Activated T-helper 1 cell treated with anti-CD3 and anti-CD28 coated beads, Interleukin-12 subunit alpha, Interleukin-12 subunit beta, Interleukin-2, Interleukin-4 antibody, amounts not matched to agents 30 ng/mL and 10 ng/mL and 1 ng/mL, durations not matched to agents 14 hours and 24 hours and 36 hours (primary cell): Measurements from ENCODE around the gene RAB3C. TPM values are rescaled to one million over a fixed set of nuclear protein-coding genes. Genes with fewer than 3 reads are reported as not detected.

Source experiments
- DNase-seq: peaks from one replicate; pipeline ENCODE4 v3.0.0; 2021; ENCODE audit warnings: low spot score
- H3K27ac Mint-ChIP-seq: one replicate; pipeline ENCODE4 v1.8.0; 2021; ENCODE audit warnings: mild to moderate bottlenecking, mixed read lengths
- H3K27me3 Mint-ChIP-seq: one replicate; pipeline ENCODE4 v1.8.0; 2022; ENCODE audit warnings: mild to moderate bottlenecking, moderate library complexity, mixed read lengths; ENCODE audit not compliant: insufficient read depth
- H3K36me3 Mint-ChIP-seq: one replicate; pipeline ENCODE4 v1.8.0; 2021; ENCODE audit warnings: low read depth, mixed read lengths
- H3K4me1 Mint-ChIP-seq: one replicate; pipeline ENCODE4 v1.8.0; 2021; ENCODE audit warnings: low read depth, mixed read lengths
- H3K4me3 Mint-ChIP-seq: one replicate; pipeline ENCODE4 v1.8.0; 2021; ENCODE audit warnings: mild to moderate bottlenecking, moderate library complexity, mixed read lengths
- H3K9me3 Mint-ChIP-seq: one replicate; pipeline ENCODE4 v1.8.0; 2021; ENCODE audit warnings: mixed read lengths
- intact Hi-C: fragments of 100-400 bp; cut with micrococcal nuclease; formaldehyde crosslinking; loops from one replicate; pipeline ENCODE4 v1.15.1; 2024
- total RNA-seq: library from RNA; stranded (reverse); gene quantifications from 2 replicates; pipeline ENCODE4 v1.2.3, GENCODE V29; 2022

Gene RAB3C
- total RNA-seq, 1 donor from 2014 or later: not detected

- Mint-ChIP-seq H3K4me1 (no peaks in the 10 kb centered on the region), H3K27ac (no peak overlapping the region), H3K9me3 (no peaks in the 10 kb centered on the region), H3K27me3 (peaks cover 23% of the 10 kb centered on the region), H3K36me3 (no peaks in the 10 kb centered on the region), H3K4me3 (no peak overlapping the region)
- intact Hi-C loops: no loop called here
- DNase-seq: no peak
Observed at GRCh38 chr5:58849223-58849622, 266.3 kb downstream of the RAB3C start.

- no peaks in the 10 kb centered on the region for H3K9me3 Mint-ChIP-seq
- H3K36me3 Mint-ChIP-seq: no peaks in the 10 kb centered on the region
- intact Hi-C loops: loop anchor here (1.0 to 2.0 kb wide), 3 partner anchors 351 to 1071 kb away; no protein-coding TSS in a partner anchor
Observed at GRCh38 chr5:58849921-58850667, 267.2 kb downstream of the RAB3C start.

GRCh38 chr5:58851153-58851552, 268.3 kb downstream of the RAB3C start:
- Mint-ChIP-seq H3K4me3 (no peak overlapping the region), H3K27me3 (peaks cover 25% of the 10 kb centered on the region), H3K9me3 (no peaks in the 10 kb centered on the region), H3K36me3 (no peaks in the 10 kb centered on the region), H3K4me1 (no peaks in the 10 kb centered on the region), H3K27ac (no peak overlapping the region)
- DNase-seq: no peak
- intact Hi-C loops: loop anchor here (2.0 kb wide), 2 partner anchors 352 to 1072 kb away; no protein-coding TSS in a partner anchor

More at GRCh38 chr5:58849921-58850667, 267.2 kb downstream of the RAB3C start:
- no peak for DNase-seq
- Mint-ChIP-seq H3K27me3 (peaks cover 23% of the 10 kb centered on the region), H3K27ac (no peak overlapping the region), H3K4me1 (no peaks in the 10 kb centered on the region), H3K4me3 (no peak overlapping the region)

GRCh38 chr5:58851571-58851970, 268.7 kb downstream of the RAB3C start:
- H3K27ac Mint-ChIP-seq: no peak overlapping the region
- peaks cover 26% of the 10 kb centered on the region for H3K27me3 Mint-ChIP-seq
- H3K36me3 Mint-ChIP-seq: no peaks in the 10 kb centered on the region
- H3K9me3 Mint-ChIP-seq: no peaks in the 10 kb centered on the region
- no peak for DNase-seq
- H3K4me1 Mint-ChIP-seq: no peaks in the 10 kb centered on the region
- intact Hi-C loops: loop anchor here (2.0 kb wide), 2 partner anchors 353 to 1073 kb away; no protein-coding TSS in a partner anchor
- no peak overlapping the region for H3K4me3 Mint-ChIP-seq

GRCh38 chr5:58852566-58852965, 269.7 kb downstream of the RAB3C start:
- no peaks in the 10 kb centered on the region for H3K36me3 Mint-ChIP-seq
- intact Hi-C loops: no loop called here
- no peak overlapping the region for H3K4me3 Mint-ChIP-seq
- no peak for DNase-seq
- H3K4me1 Mint-ChIP-seq: no peaks in the 10 kb centered on the region
- no peak overlapping the region for H3K27ac Mint-ChIP-seq
- no peaks in the 10 kb centered on the region for H3K9me3 Mint-ChIP-seq
- peaks cover 27% of the 10 kb centered on the region for H3K27me3 Mint-ChIP-seq

GRCh38 chr5:58854441-58854840, 271.6 kb downstream of the RAB3C start:
- Mint-ChIP-seq H3K9me3 (no peaks in the 10 kb centered on the region), H3K27me3 (peaks cover 34% of the 10 kb centered on the region), H3K4me3 (no peak overlapping the region), H3K27ac (no peak overlapping the region), H3K36me3 (no peaks in the 10 kb centered on the region), H3K4me1 (no peaks in the 10 kb centered on the region)
- no peak for DNase-seq
- intact Hi-C loops: no loop called here

GRCh38 chr5:58855851-58856739, 273.2 kb downstream of the RAB3C start:
- H3K36me3 Mint-ChIP-seq: no peaks in the 10 kb centered on the region
- H3K27ac Mint-ChIP-seq: no peak overlapping the region
- intact Hi-C loops: no loop called here
- H3K4me1 Mint-ChIP-seq: no peaks in the 10 kb centered on the region
- H3K9me3 Mint-ChIP-seq: no peaks in the 10 kb centered on the region
- peaks cover 34% of the 10 kb centered on the region for H3K27me3 Mint-ChIP-seq
- no peak overlapping the region for H3K4me3 Mint-ChIP-seq
- no peak for DNase-seq

GRCh38 chr5:58857609-58858008, 274.7 kb downstream of the RAB3C start:
- Mint-ChIP-seq H3K27me3 (peaks cover 29% of the 10 kb centered on the region), H3K4me1 (no peaks in the 10 kb centered on the region), H3K27ac (no peak overlapping the region), H3K4me3 (no peak overlapping the region), H3K36me3 (no peaks in the 10 kb centered on the region), H3K9me3 (no peaks in the 10 kb centered on the region)
- DNase-seq: no peak
- intact Hi-C loops: no loop called here

GRCh38 chr5:58860680-58861079, 277.8 kb downstream of the RAB3C start:
- Mint-ChIP-seq H3K27ac (no peak overlapping the region), H3K36me3 (no peaks in the 10 kb centered on the region), H3K9me3 (no peaks in the 10 kb centered on the region), H3K4me1 (no peaks in the 10 kb centered on the region), H3K27me3 (peaks cover 24% of the 10 kb centered on the region), H3K4me3 (no peak overlapping the region)
- no peak for DNase-seq
- intact Hi-C loops: no loop called here

GRCh38 chr5:58868931-58869330, 286.1 kb downstream of the RAB3C start:
- DNase-seq: no peak
- H3K27ac Mint-ChIP-seq: no peak overlapping the region
- no peaks in the 10 kb centered on the region for H3K9me3 Mint-ChIP-seq
- intact Hi-C loops: no loop called here
- H3K36me3 Mint-ChIP-seq: no peaks in the 10 kb centered on the region
- H3K4me3 Mint-ChIP-seq: no peak overlapping the region
- peaks cover 14% of the 10 kb centered on the region for H3K27me3 Mint-ChIP-seq
- no peaks in the 10 kb centered on the region for H3K4me1 Mint-ChIP-seq

- H3K27me3 Mint-ChIP-seq: peaks cover 22% of the 10 kb centered on the region
- H3K36me3 Mint-ChIP-seq: no peaks in the 10 kb centered on the region
- no peaks in the 10 kb centered on the region for H3K4me1 Mint-ChIP-seq
- no peak overlapping the region for H3K4me3 Mint-ChIP-seq
- intact Hi-C loops: loop anchor here (1.0 to 5.0 kb wide), 2 partner anchors 136 to 511 kb away; no protein-coding TSS in a partner anchor
- H3K27ac Mint-ChIP-seq: no peak overlapping the region
- DNase-seq: no peak
- H3K9me3 Mint-ChIP-seq: no peaks in the 10 kb centered on the region
Observed at GRCh38 chr5:58871648-58872242, 288.9 kb downstream of the RAB3C start.

- H3K36me3 Mint-ChIP-seq: no peaks in the 10 kb centered on the region
- no peak overlapping the region for H3K27ac Mint-ChIP-seq
- intact Hi-C loops: loop anchor here (5.0 kb wide), 1 partner anchor 510 kb away; no protein-coding TSS in a partner anchor
- DNase-seq: no peak
- H3K9me3 Mint-ChIP-seq: no peaks in the 10 kb centered on the region
- H3K27me3 Mint-ChIP-seq: peaks cover 28% of the 10 kb centered on the region
- H3K4me1 Mint-ChIP-seq: no peaks in the 10 kb centered on the region
- H3K4me3 Mint-ChIP-seq: no peak overlapping the region
Observed at GRCh38 chr5:58872670-58873273, 289.9 kb downstream of the RAB3C start.
